HepG2 (cell line): Measurements from ENCODE around the gene ENTPD5. TPM values are rescaled to one million over a fixed set of nuclear protein-coding genes. Genes with fewer than 3 reads are reported as not detected.

Experiments used
- BHLHE40 ChIP-seq: IDR thresholded peaks from 2 replicates; pipeline ENCODE4 v1.6.1; 2011; ENCODE audit warnings: low read length, improper control_type of control experiment
- DMAP1 ChIP-seq: IDR thresholded peaks from 2 replicates; pipeline ENCODE4 v1.6.1; 2016
- E2F5 ChIP-seq: sonication (generic); formaldehyde crosslinking; conservative IDR thresholded peaks from 2 replicates; pipeline ENCODE4 v1.4.0; 2020; ENCODE audit warnings: missing genetic modification reagents
- ELF3 ChIP-seq: IDR thresholded peaks from 2 replicates; pipeline ENCODE4 v1.6.1; 2016; ENCODE audit warnings: missing genetic modification reagents, missing compliant biosample characterization
- HOXA5 ChIP-seq: sonication (generic); formaldehyde crosslinking; IDR thresholded peaks from 2 replicates; pipeline ENCODE4 v1.4.0; 2020; ENCODE audit warnings: missing genetic modification reagents
- IKZF5 ChIP-seq: IDR thresholded peaks from 2 replicates; pipeline ENCODE4 v1.6.1; 2018; ENCODE audit warnings: missing genetic modification reagents, mild to moderate bottlenecking, missing compliant biosample characterization
- KDM5B ChIP-seq: sonication (generic); formaldehyde crosslinking; IDR thresholded peaks from 2 replicates; pipeline ENCODE4 v1.4.0; 2020; ENCODE audit warnings: missing genetic modification reagents, mild to moderate bottlenecking, borderline replicate concordance
- NR3C1 ChIP-seq: sonication (generic); formaldehyde crosslinking; IDR thresholded peaks from 2 replicates; pipeline ENCODE4 v1.4.0; 2020; ENCODE audit warnings: missing genetic modification reagents
- RBFOX2 ChIP-seq: fragments of 200-400 bp; formaldehyde crosslinking; IDR thresholded peaks from 2 replicates; pipeline ENCODE4 v1.6.1; 2017; ENCODE audit warnings: low read depth, mild to moderate bottlenecking, low read length
- SP4 ChIP-seq: sonication (generic); formaldehyde crosslinking; IDR thresholded peaks from 2 replicates; pipeline ENCODE4 v1.8.1; 2023; ENCODE audit warnings: mild to moderate bottlenecking, missing genetic modification reagents
- TSC22D2 ChIP-seq: sonication (generic); formaldehyde crosslinking; IDR thresholded peaks from 2 replicates; pipeline ENCODE4 v1.5.1; 2020; ENCODE audit warnings: missing genetic modification reagents, mild to moderate bottlenecking, borderline replicate concordance
- ZGPAT ChIP-seq: IDR thresholded peaks from 2 replicates; pipeline ENCODE4 v1.6.1; 2016; ENCODE audit warnings: mild to moderate bottlenecking
- ZKSCAN8 ChIP-seq: IDR thresholded peaks from 2 replicates; pipeline ENCODE4 v1.6.1; 2016; ENCODE audit warnings: borderline replicate concordance, missing genetic modification reagents, missing compliant biosample characterization
- ZNF296 ChIP-seq: sonication (generic); formaldehyde crosslinking; conservative IDR thresholded peaks from 2 replicates; pipeline ENCODE4 v1.5.0; 2020; ENCODE audit warnings: mild to moderate bottlenecking, missing genetic modification reagents
- ZNF503 ChIP-seq: sonication (generic); formaldehyde crosslinking; IDR thresholded peaks from 2 replicates; pipeline ENCODE4 v1.4.0; 2020; ENCODE audit warnings: missing genetic modification reagents
- ZNF549 ChIP-seq: sonication (generic); formaldehyde crosslinking; IDR thresholded peaks from 2 replicates; pipeline ENCODE4 v1.5.0; 2020; ENCODE audit warnings: missing genetic modification reagents
- ZNF570 ChIP-seq: sonication (generic); formaldehyde crosslinking; IDR thresholded peaks from 2 replicates; pipeline ENCODE4 v1.4.0; 2020; ENCODE audit warnings: mild to moderate bottlenecking, missing genetic modification reagents, borderline replicate concordance
- ZNF597 ChIP-seq: sonication (generic); formaldehyde crosslinking; IDR thresholded peaks from 2 replicates; pipeline ENCODE4 v1.5.0; 2020; ENCODE audit warnings: missing genetic modification reagents
- ZNF775 ChIP-seq: sonication (generic); formaldehyde crosslinking; IDR thresholded peaks from 2 replicates; pipeline ENCODE4 v1.4.0; 2020; ENCODE audit warnings: missing genetic modification reagents, mild to moderate bottlenecking, moderate library complexity, borderline replicate concordance
- ZSCAN9 ChIP-seq: IDR thresholded peaks from 2 replicates; pipeline ENCODE4 v1.6.1; 2016; ENCODE audit warnings: borderline replicate concordance
- polyA plus RNA-seq, 8 experiments: library from polyadenylated mRNA; depleted of rRNA in 3 of 8; stranded (reverse) in 7 of 8; unstranded in 1 of 8; fragments of >200 nt; fragmentation: Illumina TruSeq in 4 of 8; extraction: Trizol in 4 of 8; gene quantifications; 2 replicates each; pipeline versions ENCODE4 v1.2.1 to v1.2.3, GENCODE V29; 2011 to 2016; ENCODE audit warnings: low read depth in 4 of 8, missing spikeins in 1 of 8, mixed read lengths in 1 of 8; ENCODE audit not compliant: insufficient read depth in 1 of 8
- total RNA-seq, 5 experiments: library from RNA; depleted of rRNA; stranded (reverse); fragments of >200 nt; fragmentation: Illumina TruSeq; extraction: Trizol; gene quantifications; 2 replicates each; pipeline ENCODE4 v1.2.3, GENCODE V29; 2016; ENCODE audit warnings: low read depth in 1 of 5
- TF ChIP-seq, protein P1 (sequence below): sonication (generic); formaldehyde crosslinking; IDR thresholded peaks from 2 replicates; pipeline ENCODE4 v1.4.0; 2020; ENCODE audit warnings: missing genetic modification reagents
- TF ChIP-seq, protein P2 (sequence below): sonication (generic); formaldehyde crosslinking; conservative IDR thresholded peaks from 2 replicates; pipeline ENCODE4 v1.8.0; 2022; ENCODE audit warnings: mild to moderate bottlenecking, moderate library complexity, missing genetic modification reagents

Gene ENTPD5
- total and polyA plus RNA-seq, 2 of the 13 experiments (the other 11 are each of a cell fraction or from before 2014, with no cell fraction given), result 33.8 to 43.3 TPM

GRCh38 chr14:73996731-73997107, 22.4 kb downstream of the ENTPD5 start (continued):
- TF ChIP-seq KDM5B (no peak), ZGPAT (CRISPR knock-in tag) (peak; percentile 29; the same call in 1 of the 2 replicates), ZSCAN9 (CRISPR knock-in tag) (no peak), ZNF503 (no peak), ZNF296 (no peak), ZNF775 (no peak), BHLHE40 (no peak), RBFOX2 (no peak), ELF3 (CRISPR knock-in tag) (no peak; the same call in 1 of the 2 replicates), ZNF597 (CRISPR knock-in tag) (no peak), ZNF570 (no peak), HOXA5 (CRISPR knock-in tag) (no peak), SP4 (0 out of 2 replicates have a peak, but pooled peaks have one; percentile 13), ZNF549 (CRISPR knock-in tag) (no peak), DMAP1 (CRISPR knock-in tag) (no peak), IKZF5 (CRISPR knock-in tag) (peak; percentile 79), E2F5 (CRISPR knock-in tag) (no peak), TSC22D2 (CRISPR knock-in tag) (no peak), NR3C1 (no peak), ZKSCAN8 (CRISPR knock-in tag) (no peak; the same call in 1 of the 2 replicates)
- TF ChIP-seq, protein P1, sequence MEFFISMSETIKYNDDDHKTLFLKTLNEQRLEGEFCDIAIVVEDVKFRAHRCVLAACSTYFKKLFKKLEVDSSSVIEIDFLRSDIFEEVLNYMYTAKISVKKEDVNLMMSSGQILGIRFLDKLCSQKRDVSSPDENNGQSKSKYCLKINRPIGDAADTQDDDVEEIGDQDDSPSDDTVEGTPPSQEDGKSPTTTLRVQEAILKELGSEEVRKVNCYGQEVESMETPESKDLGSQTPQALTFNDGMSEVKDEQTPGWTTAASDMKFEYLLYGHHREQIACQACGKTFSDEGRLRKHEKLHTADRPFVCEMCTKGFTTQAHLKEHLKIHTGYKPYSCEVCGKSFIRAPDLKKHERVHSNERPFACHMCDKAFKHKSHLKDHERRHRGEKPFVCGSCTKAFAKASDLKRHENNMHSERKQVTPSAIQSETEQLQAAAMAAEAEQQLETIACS (CRISPR knock-in tag), result no peak
- TF ChIP-seq, protein P2, sequence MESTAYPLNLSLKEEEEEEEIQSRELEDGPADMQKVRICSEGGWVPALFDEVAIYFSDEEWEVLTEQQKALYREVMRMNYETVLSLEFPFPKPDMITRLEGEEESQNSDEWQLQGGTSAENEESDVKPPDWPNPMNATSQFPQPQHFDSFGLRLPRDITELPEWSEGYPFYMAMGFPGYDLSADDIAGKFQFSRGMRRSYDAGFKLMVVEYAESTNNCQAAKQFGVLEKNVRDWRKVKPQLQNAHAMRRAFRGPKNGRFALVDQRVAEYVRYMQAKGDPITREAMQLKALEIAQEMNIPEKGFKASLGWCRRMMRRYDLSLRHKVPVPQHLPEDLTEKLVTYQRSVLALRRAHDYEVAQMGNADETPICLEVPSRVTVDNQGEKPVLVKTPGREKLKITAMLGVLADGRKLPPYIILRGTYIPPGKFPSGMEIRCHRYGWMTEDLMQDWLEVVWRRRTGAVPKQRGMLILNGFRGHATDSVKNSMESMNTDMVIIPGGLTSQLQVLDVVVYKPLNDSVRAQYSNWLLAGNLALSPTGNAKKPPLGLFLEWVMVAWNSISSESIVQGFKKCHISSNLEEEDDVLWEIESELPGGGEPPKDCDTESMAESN (CRISPR knock-in tag), result 0 out of 2 replicates have a peak, but pooled peaks have one; percentile 44
